A549 (cell line): ENCODE measurements around the gene SLC25A30.

Source experiments
- CTCF ChIP-seq: fragments of >200 bp; sonication (Bioruptor Twin); formaldehyde crosslinking; IDR thresholded peaks from 3 replicates; pipeline ENCODE4 v1.5.1; 2016
- EP300 ChIP-seq, 2 experiments: fragments of >200 bp; sonication (Bioruptor Twin); formaldehyde crosslinking; IDR thresholded peaks; 2 replicates in 1 of 2; 3 replicates in 1 of 2; pipeline ENCODE4 v1.6.1; 2016 to 2017
- ESRRA ChIP-seq: fragments of 150-350 bp; IDR thresholded peaks from 2 replicates; pipeline ENCODE4 v1.6.1; 2014; ENCODE audit warnings: mild to moderate bottlenecking, low read length, borderline replicate concordance
- HDAC2 ChIP-seq: fragments of 200-600 bp; sonication (generic); IDR thresholded peaks from 2 replicates; pipeline ENCODE4 v1.6.1; 2016
- HOXB5 ChIP-seq: fragments of 250-450 bp; sonication (Bioruptor Pico); IDR thresholded peaks from 2 replicates; pipeline ENCODE4 v1.5.0; 2020; ENCODE audit warnings: mild to moderate bottlenecking, moderate library complexity
- MAFK ChIP-seq: fragments of 450-650 bp; IDR thresholded peaks from 2 replicates; pipeline ENCODE4 v1.6.1; 2014; ENCODE audit not compliant: partially characterized antibody
- MAX ChIP-seq: IDR thresholded peaks from 2 replicates; pipeline ENCODE4 v1.6.1; 2012
- NFE2L2 ChIP-seq: fragments of 150-350 bp; conservative IDR thresholded peaks from 2 replicates; pipeline ENCODE4 v1.6.1; 2014; ENCODE audit warnings: low read length
- POLR2A ChIP-seq: IDR thresholded peaks from 2 replicates; pipeline ENCODE4 v1.6.1; 2012; ENCODE audit warnings: mild to moderate bottlenecking, low read length
- POLR2AphosphoS2 ChIP-seq: conservative IDR thresholded peaks from 2 replicates; pipeline ENCODE4 v1.6.1; 2012; ENCODE audit warnings: low read length, improper control_type of control experiment, inconsistent platforms
- SREBF2 ChIP-seq: fragments of 450-650 bp; IDR thresholded peaks from 2 replicates; pipeline ENCODE4 v1.6.1; 2014; ENCODE audit warnings: mild to moderate bottlenecking, moderate library complexity
- TF ChIP-seq, protein P1 (sequence below): fragments of >200 bp; sonication (Bioruptor Twin); formaldehyde crosslinking; IDR thresholded peaks from 3 replicates; pipeline ENCODE4 v1.6.1; 2016

DNA sequence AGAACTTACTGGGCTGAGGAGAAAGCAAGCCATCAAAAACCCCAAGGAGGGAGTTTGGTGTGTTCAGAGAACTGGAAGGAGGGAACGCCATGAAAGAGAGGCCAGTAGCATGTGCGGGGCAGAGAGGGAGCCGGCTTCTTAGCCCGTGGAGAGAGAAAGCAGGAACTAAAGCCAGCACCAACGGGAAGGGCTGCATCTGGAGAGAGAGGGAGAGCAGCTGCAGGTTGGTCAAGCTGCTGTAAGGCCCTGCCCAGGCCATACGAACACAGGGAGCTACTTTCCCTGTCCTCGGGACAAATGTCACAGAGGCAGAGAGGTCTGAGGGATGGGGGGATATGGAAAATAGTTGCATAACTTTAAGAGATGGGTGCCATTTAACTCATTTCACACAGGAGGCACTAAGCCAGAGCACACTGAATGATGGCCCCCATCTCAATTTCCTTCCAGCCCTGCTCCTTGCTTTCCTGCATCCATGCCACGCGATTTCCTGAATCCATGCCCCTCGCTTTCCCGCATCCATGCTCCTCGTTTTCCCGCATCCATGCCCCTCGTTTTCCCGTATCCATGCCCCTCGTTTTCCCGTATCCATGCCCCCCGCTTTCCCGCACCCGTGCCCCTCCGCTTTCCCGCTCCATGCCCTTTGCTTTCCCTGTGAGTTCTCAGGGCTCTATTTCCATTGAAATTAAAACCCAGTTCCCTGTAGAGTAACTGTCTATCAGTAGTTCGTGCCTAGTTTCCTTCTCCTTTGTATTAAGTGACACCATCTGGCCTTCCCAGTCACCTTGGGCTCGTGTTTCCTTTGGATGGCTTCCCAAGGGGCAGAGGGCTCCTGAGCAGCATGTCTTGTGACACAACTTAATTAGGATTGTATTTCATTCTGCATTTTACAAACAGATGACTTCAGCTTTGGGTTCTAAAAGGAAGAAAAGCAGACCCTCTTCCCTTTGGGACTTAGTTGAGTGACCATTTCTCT lies 45.7 kb downstream of the SLC25A30 start:
- TF ChIP-seq EP300 (IDR thresholded peaks at IDR 0.05): no peak
- TF ChIP-seq SREBF2: no peak
- TF ChIP-seq MAX: no peak
- no peak for TF ChIP-seq HDAC2
- TF ChIP-seq CTCF: no peak
- TF ChIP-seq POLR2A: no peak
- TF ChIP-seq POLR2AphosphoS2: no peak
- no peak for TF ChIP-seq HOXB5 (CRISPR knock-in tag)
- no peak for TF ChIP-seq NFE2L2
- no peak for TF ChIP-seq ESRRA
- no peak for TF ChIP-seq MAFK
- TF ChIP-seq, protein P1, sequence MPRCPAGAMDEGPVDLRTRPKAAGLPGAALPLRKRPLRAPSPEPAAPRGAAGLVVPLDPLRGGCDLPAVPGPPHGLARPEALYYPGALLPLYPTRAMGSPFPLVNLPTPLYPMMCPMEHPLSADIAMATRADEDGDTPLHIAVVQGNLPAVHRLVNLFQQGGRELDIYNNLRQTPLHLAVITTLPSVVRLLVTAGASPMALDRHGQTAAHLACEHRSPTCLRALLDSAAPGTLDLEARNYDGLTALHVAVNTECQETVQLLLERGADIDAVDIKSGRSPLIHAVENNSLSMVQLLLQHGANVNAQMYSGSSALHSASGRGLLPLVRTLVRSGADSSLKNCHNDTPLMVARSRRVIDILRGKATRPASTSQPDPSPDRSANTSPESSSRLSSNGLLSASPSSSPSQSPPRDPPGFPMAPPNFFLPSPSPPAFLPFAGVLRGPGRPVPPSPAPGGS: no peak
